GM12878 (cell line): Measurements from ENCODE around the gene YJU2. TPM values are rescaled to one million over a fixed set of nuclear protein-coding genes. Genes with fewer than 3 reads are reported as not detected.

Experiments
- ATAC-seq: fragments of 200-7000 bp; cut with Tn5 transposase; 3 replicates; pipeline ENCODE4 v1.9.1; 2020; ENCODE audit warnings: mild to moderate bottlenecking, moderate library complexity
- BruUV-seq: library from RNA; stranded (reverse); fragments of 400-500 nt; replicated peaks from 2 replicates; lab custom pipeline; 2021; lab: Mats Ljungman, UMichigan
- CTCF ChIA-PET: fragments of 300-600 bp; sonication (Branson Sonifier 250); formaldehyde crosslinking; extraction: SDS; loops from one replicate; lab custom pipeline; 2021; ENCODE audit warnings: inconsistent platforms; lab: Yijun Ruan, JAX
- POLR2A ChIA-PET: fragments of 350-600 bp; formaldehyde crosslinking; extraction: SDS; loops from one replicate; lab custom pipeline; 2021; ENCODE audit warnings: inconsistent platforms; lab: Charles Lee
- RAD21 ChIA-PET: fragments of 300-600 bp; sonication (Branson Sonifier 250); formaldehyde crosslinking; loops from one replicate; lab custom pipeline; 2023; ENCODE audit warnings: antibody characterized with exemption; ENCODE audit not compliant: unreplicated experiment; lab: Charles Lee
- SMC1A ChIA-PET: fragments of 300-600 bp; sonication (Branson Sonifier 250); formaldehyde crosslinking; loops from one replicate; lab custom pipeline; 2023; ENCODE audit not compliant: unreplicated experiment, uncharacterized antibody; lab: Charles Lee
- DNase-seq: peaks from one replicate; pipeline ENCODE4 v3.0.0-alpha.2; 2011; ENCODE audit warnings: low read depth, low spot score
- FAIRE-seq: peaks from 3 replicates; lab custom pipeline; 2011; peaks lifted over from hg19 to GRCh38; lab: Jason Lieb, UNC
- H2AFZ ChIP-seq: 2 replicates; pipeline ENCODE4 v1.6.0; 2011; ENCODE audit warnings: low read depth, low read length, control low read depth; ENCODE audit not compliant: control insufficient read depth
- H3K27ac ChIP-seq: 2 replicates; pipeline ENCODE4 v1.5.1; 2011; ENCODE audit warnings: control low read depth; ENCODE audit not compliant: control insufficient read depth, insufficient read depth
- H3K27me3 ChIP-seq, 2 experiments: replicated peaks in 1 of 2; 2 replicates each; pipeline versions ENCODE4 v1.6.0 to v1.6.1; 2011; ENCODE audit warnings: low read length in 1 of 2; ENCODE audit not compliant: control insufficient read depth in 2 of 2, insufficient read depth in 2 of 2
- H3K36me3 ChIP-seq, 2 experiments: 2 replicates each; pipeline ENCODE4 v1.5.1; 2011; ENCODE audit warnings: low read length in 1 of 2; ENCODE audit not compliant: control insufficient read depth in 2 of 2, insufficient read depth in 2 of 2
- H3K4me1 ChIP-seq: 2 replicates; pipeline ENCODE4 v1.6.1; 2011; ENCODE audit warnings: mild to moderate bottlenecking, low read length, moderate library complexity, mixed read lengths; ENCODE audit not compliant: control insufficient read depth, insufficient read depth
- H3K4me2 ChIP-seq: 2 replicates; pipeline ENCODE4 v1.6.0; 2011; ENCODE audit warnings: control low read depth; ENCODE audit not compliant: control insufficient read depth, insufficient read depth
- H3K4me3 ChIP-seq: fragments of 200-600 bp; sonication (generic); 2 replicates; pipeline ENCODE4 v1.5.1; 2016
- H3K79me2 ChIP-seq: 2 replicates; pipeline ENCODE4 v1.6.0; 2011; ENCODE audit warnings: low read length; ENCODE audit not compliant: control insufficient read depth, insufficient read depth
- H3K9ac ChIP-seq: 2 replicates; pipeline ENCODE4 v1.8.0; 2011; ENCODE audit warnings: low read length, control low read depth, mixed read lengths; ENCODE audit not compliant: control insufficient read depth, insufficient read depth
- H3K9me3 ChIP-seq: replicated peaks from 3 replicates; pipeline ENCODE4 v1.5.1; 2011; ENCODE audit warnings: mild to moderate bottlenecking, low read length; ENCODE audit not compliant: control insufficient read depth, insufficient read depth
- H4K20me1 ChIP-seq: 2 replicates; pipeline ENCODE4 v1.6.0; 2011; ENCODE audit not compliant: control insufficient read depth, insufficient read depth
- BMI1 ChIP-seq: fragments of 450-650 bp; IDR thresholded peaks from 2 replicates; pipeline ENCODE4 v1.6.1; 2016; ENCODE audit warnings: mild to moderate bottlenecking, moderate library complexity, borderline replicate concordance
- CHD4 ChIP-seq: fragments of 200-600 bp; sonication (generic); IDR thresholded peaks from 2 replicates; pipeline ENCODE4 v1.6.1; 2016; ENCODE audit warnings: mild to moderate bottlenecking
- CTCF ChIP-seq, 3 experiments: IDR thresholded peaks in 2 of 3; conservative IDR thresholded peaks in 1 of 3; 2 replicates each; pipeline ENCODE4 v1.5.1; 2011; ENCODE audit warnings: low read depth in 3 of 3, low read length in 3 of 3, mild to moderate bottlenecking in 3 of 3, control low read depth in 2 of 3, moderate library complexity in 2 of 3, inconsistent platforms in 1 of 3, mixed read lengths in 1 of 3; ENCODE audit not compliant: control insufficient read depth in 2 of 3, insufficient read depth in 1 of 3; ENCODE audit errors: extremely low read depth in 1 of 3
- DPF2 ChIP-seq: fragments of 450-650 bp; IDR thresholded peaks from 2 replicates; pipeline ENCODE4 v1.6.1; 2017; ENCODE audit warnings: mild to moderate bottlenecking
- HDGF ChIP-seq: fragments of 450-650 bp; IDR thresholded peaks from 2 replicates; pipeline ENCODE4 v1.6.1; 2016; ENCODE audit warnings: antibody characterized with exemption
- IKZF2 ChIP-seq, 2 experiments: fragments of 450-650 bp; IDR thresholded peaks; 2 replicates each; pipeline ENCODE4 v1.6.1; 2017; ENCODE audit warnings: mild to moderate bottlenecking in 2 of 2, moderate library complexity in 2 of 2
- PAX5 ChIP-seq: IDR thresholded peaks from 2 replicates; pipeline ENCODE4 v1.6.1; 2011; ENCODE audit warnings: low read depth, low read length, borderline replicate concordance
- TAF1 ChIP-seq: IDR thresholded peaks from 2 replicates; pipeline ENCODE4 v1.6.1; 2011; ENCODE audit warnings: mild to moderate bottlenecking, low read depth, low read length, borderline replicate concordance
- ZNF207 ChIP-seq: fragments of 450-650 bp; IDR thresholded peaks from 2 replicates; pipeline ENCODE4 v1.6.1; 2014; ENCODE audit warnings: antibody characterized with exemption, mild to moderate bottlenecking, borderline replicate concordance
- ZNF24 ChIP-seq: fragments of 450-650 bp; IDR thresholded peaks from 2 replicates; pipeline ENCODE4 v1.6.1; 2017; ENCODE audit warnings: antibody characterized with exemption, mild to moderate bottlenecking
- WGBS: methylation state at CpG from one replicate; pipeline ENCODE4 v1.1.6; 2016; ENCODE audit warnings: low lambda C conversion rate; ENCODE audit not compliant: insufficient replicate concordance, insufficient coverage; ENCODE audit errors: missing lambda C conversion rate; 5-methylcytosine and 5-hydroxymethylcytosine counted together
- in situ Hi-C: fragments of 300-500 bp; cut with MboI; formaldehyde crosslinking; loops from 9 replicates; pipeline ENCODE4 v1.14.3; 2018; ENCODE audit warnings: mixed read lengths
- intact Hi-C: fragments of 100-400 bp; cut with micrococcal nuclease; formaldehyde crosslinking; loops from one replicate; pipeline ENCODE4 v1.14.2; 2022; ENCODE audit not compliant: unreplicated experiment
- polyA plus RNA-seq, 11 experiments: library from polyadenylated mRNA; depleted of rRNA in 4 of 11; unstranded in 6 of 11; stranded (reverse) in 5 of 11; fragments of >200 nt; fragmentation: Nextera tagmentation in 4 of 11; fragmentation: Illumina TruSeq in 1 of 11; extraction: Ambion mirVana in 4 of 11; extraction: Trizol in 1 of 11; gene quantifications; 1 replicate in 1 of 11; 2 replicates in 10 of 11; pipeline versions ENCODE4 v1.2.1 to v1.2.3, GENCODE V29; 2011 to 2016; ENCODE audit warnings: inconsistent platforms in 2 of 11, missing spikeins in 2 of 11, low read depth in 1 of 11
- total RNA-seq, 4 experiments: library from RNA; depleted of rRNA in 3 of 4; stranded (reverse); fragments of >200 nt in 3 of 4; fragmentation: Illumina TruSeq in 1 of 4; extraction: Trizol in 1 of 4; gene quantifications; 2 replicates each; pipeline versions ENCODE4 v1.2.1 to v1.2.3, GENCODE V29; 2013 to 2021
- TF ChIP-seq, protein P1 (sequence below): IDR thresholded peaks from 2 replicates; pipeline ENCODE4 v1.6.1; 2012; ENCODE audit warnings: improper control_type of control experiment, low read depth, low read length; ENCODE audit not compliant: insufficient replicate concordance

The YJU2 gene
- total and polyA plus RNA-seq, 10 of the 15 experiments (the other 5 are each of a cell fraction or from before 2014, with no cell fraction given) = 0.26 to 40.7 (median 23.8) TPM

DNA sequence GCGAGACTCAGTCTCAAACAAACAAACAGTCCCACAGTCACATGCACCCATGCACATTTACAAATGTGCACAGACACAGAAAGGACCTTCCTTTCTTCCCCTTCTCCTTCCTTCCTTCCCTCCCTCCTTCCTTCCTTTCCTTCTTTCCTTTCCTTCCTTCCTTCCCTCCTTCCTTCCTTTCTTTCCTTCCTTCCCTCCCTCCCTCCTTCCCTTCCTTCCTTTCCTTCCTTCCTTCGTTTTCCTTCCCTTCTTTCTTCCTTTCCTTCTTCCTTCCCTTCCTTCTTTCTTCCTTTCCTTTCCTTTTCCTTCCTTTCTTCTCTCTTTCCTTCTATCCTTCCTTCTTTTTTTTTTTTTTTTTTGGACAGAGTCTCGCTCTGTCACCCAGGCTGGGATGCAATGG is 33.8 kb upstream of the YJU2 start:
- Histone ChIP-seq H3K79me2 (no peaks in the 10 kb centered on the region), H3K9me3 (no peaks in the 10 kb centered on the region; the same call in 2 of the 3 replicates), H3K9ac (no peak overlapping the region), H2AFZ (no peak overlapping the region), H3K4me3 (no peak overlapping the region), H3K4me1 (peaks cover 11% of the 10 kb centered on the region), H3K27ac (no peak overlapping the region), H4K20me1 (no peaks in the 10 kb centered on the region), H3K36me3 (no peaks in the 10 kb centered on the region), H3K4me2 (no peak overlapping the region), H3K27me3 (no peaks in the 10 kb centered on the region)
- TF ChIP-seq IKZF2 (IDR thresholded peaks at IDR 0.05) (peak; percentile 26 to 29; a peak in 1 of 4 replicates), HDGF (0 out of 2 replicates have a peak, but pooled peaks have one; percentile 18), ZNF207 (no peak)
- POLR2A ChIA-PET = no interaction called here
- 3% methylated on average over 2 of the region's 3 CpGs for WGBS
- no peak for ATAC-seq
- CTCF ChIA-PET = no interaction called here
- in situ Hi-C loops = no loop called here
- no TSS peak for BruUV-seq
- RAD21 ChIA-PET = no interaction called here
- no peak for DNase-seq
- no peak for FAIRE-seq
- intact Hi-C loops = no loop called here
- SMC1A ChIA-PET = no interaction called here

DNA sequence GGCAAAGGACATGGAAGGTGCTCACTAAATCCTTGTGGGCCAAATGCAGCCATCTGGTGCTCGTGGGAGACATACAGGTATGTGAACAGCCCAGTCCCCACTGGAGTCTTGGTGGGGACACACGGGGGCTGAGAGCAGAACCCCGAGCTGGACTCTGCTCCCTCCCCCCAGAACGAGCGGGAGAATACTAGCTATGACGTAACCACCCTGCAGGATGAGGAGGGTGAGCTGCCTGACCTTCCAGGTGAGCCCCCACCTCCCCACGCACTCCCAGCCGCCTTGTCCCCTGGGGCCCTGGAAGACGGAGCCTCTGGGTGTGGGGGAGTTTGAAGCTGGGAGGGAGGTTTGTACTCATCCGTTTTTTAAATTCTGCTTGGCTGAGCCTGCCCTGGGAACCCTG is 31.1 kb upstream of the YJU2 start:
- RAD21 ChIA-PET = no interaction called here
- Histone ChIP-seq H3K27me3 (no peaks in the 10 kb centered on the region), H3K4me1 (peaks cover 12% of the 10 kb centered on the region), H3K36me3 (no peaks in the 10 kb centered on the region), H3K4me3 (no peak overlapping the region), H3K4me2 (no peak overlapping the region), H2AFZ (no peak overlapping the region), H4K20me1 (no peaks in the 10 kb centered on the region), H3K9ac (no peak overlapping the region), H3K27ac (no peak overlapping the region), H3K79me2 (no peaks in the 10 kb centered on the region), H3K9me3 (no peaks in the 10 kb centered on the region; the same call in 2 of the 3 replicates)
- intact Hi-C loops (loop anchor here (2.0 kb wide), 1 partner anchor 13 kb away; the partner anchor contains the start of gene EBI3), in situ Hi-C loops (no loop called here)
- WGBS = 63% methylated on average over 10 of the region's 10 CpGs
- CTCF ChIA-PET = interaction anchor here (1.1 to 1.2 kb wide), 2 partner anchors 9 to 107 kb away, joined by 3 to 4 read pairs; no protein-coding TSS in a partner anchor
- SMC1A ChIA-PET = no interaction called here
- FAIRE-seq (no peak), DNase-seq (no peak), ATAC-seq (no peak)
- POLR2A ChIA-PET = interaction anchor here (1.1 kb wide), 1 partner anchor 14 kb away, joined by 7 read pairs; the partner anchor contains the start of gene EBI3
- BruUV-seq = no TSS peak
- TF ChIP-seq PAX5 (no peak), DPF2 (no peak), IKZF2 (IDR thresholded peaks at IDR 0.05) (no peak), CTCF (IDR thresholded peaks at IDR 0.05 in 2 of 3, conservative IDR thresholded peaks at IDR 0.05 in 1 of 3; ENCODE audit: control insufficient read depth in 2 of 3, extremely low read depth in 1 of 3, insufficient read depth in 1 of 3, low read depth in 3 of 3, low read length in 3 of 3) (no peak), CHD4 (no peak), TAF1 (no peak), BMI1 (no peak), ZNF24 (no peak)
- TF ChIP-seq, protein P1, sequence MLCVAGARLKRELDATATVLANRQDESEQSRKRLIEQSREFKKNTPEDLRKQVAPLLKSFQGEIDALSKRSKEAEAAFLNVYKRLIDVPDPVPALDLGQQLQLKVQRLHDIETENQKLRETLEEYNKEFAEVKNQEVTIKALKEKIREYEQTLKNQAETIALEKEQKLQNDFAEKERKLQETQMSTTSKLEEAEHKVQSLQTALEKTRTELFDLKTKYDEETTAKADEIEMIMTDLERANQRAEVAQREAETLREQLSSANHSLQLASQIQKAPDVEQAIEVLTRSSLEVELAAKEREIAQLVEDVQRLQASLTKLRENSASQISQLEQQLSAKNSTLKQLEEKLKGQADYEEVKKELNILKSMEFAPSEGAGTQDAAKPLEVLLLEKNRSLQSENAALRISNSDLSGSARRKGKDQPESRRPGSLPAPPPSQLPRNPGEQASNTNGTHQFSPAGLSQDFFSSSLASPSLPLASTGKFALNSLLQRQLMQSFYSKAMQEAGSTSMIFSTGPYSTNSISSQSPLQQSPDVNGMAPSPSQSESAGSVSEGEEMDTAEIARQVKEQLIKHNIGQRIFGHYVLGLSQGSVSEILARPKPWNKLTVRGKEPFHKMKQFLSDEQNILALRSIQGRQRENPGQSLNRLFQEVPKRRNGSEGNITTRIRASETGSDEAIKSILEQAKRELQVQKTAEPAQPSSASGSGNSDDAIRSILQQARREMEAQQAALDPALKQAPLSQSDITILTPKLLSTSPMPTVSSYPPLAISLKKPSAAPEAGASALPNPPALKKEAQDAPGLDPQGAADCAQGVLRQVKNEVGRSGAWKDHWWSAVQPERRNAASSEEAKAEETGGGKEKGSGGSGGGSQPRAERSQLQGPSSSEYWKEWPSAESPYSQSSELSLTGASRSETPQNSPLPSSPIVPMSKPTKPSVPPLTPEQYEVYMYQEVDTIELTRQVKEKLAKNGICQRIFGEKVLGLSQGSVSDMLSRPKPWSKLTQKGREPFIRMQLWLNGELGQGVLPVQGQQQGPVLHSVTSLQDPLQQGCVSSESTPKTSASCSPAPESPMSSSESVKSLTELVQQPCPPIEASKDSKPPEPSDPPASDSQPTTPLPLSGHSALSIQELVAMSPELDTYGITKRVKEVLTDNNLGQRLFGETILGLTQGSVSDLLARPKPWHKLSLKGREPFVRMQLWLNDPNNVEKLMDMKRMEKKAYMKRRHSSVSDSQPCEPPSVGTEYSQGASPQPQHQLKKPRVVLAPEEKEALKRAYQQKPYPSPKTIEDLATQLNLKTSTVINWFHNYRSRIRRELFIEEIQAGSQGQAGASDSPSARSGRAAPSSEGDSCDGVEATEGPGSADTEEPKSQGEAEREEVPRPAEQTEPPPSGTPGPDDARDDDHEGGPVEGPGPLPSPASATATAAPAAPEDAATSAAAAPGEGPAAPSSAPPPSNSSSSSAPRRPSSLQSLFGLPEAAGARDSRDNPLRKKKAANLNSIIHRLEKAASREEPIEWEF = no peak
